ENCODE data around the gene PRKCA. TPM values are rescaled to one million over a fixed set of nuclear protein-coding genes. Genes with fewer than 3 reads are reported as not detected.

PRKCA gene
- total and polyA plus RNA-seq, 2 of the 13 experiments (the other 11 are each of a cell fraction or from before 2014, with no cell fraction given): 18.5 to 21.5 TPM

GRCh38 chr17:66451188-66452149, 149.1 kb downstream of the PRKCA start (continued):
- TF ChIP-seq TEF (CRISPR knock-in tag; IDR thresholded peaks at IDR 0.05): 0 out of 2 replicates have a peak, but pooled peaks have one; percentile 50
- peak; percentile 54; the same call in 1 of the 2 replicates for TF ChIP-seq ZBED4 (CRISPR knock-in tag; IDR thresholded peaks at IDR 0.05; ENCODE audit: borderline replicate concordance)
- no peak for TF ChIP-seq SP140L (CRISPR knock-in tag; IDR thresholded peaks at IDR 0.05; ENCODE audit: borderline replicate concordance)
- no peak for TF ChIP-seq PBX3 (CRISPR knock-in tag; IDR thresholded peaks at IDR 0.05; ENCODE audit: borderline replicate concordance)
- TF ChIP-seq ZNF138 (CRISPR knock-in tag; IDR thresholded peaks at IDR 0.05; ENCODE audit: low read depth): no peak
- TF ChIP-seq MEIS1 (CRISPR knock-in tag; IDR thresholded peaks at IDR 0.05; ENCODE audit: borderline replicate concordance): no peak
- no peak for TF ChIP-seq SAFB2 (CRISPR knock-in tag; IDR thresholded peaks at IDR 0.05; ENCODE audit: borderline replicate concordance, low read depth)
- TF ChIP-seq ZNF609 (CRISPR knock-in tag; IDR thresholded peaks at IDR 0.05; ENCODE audit: borderline replicate concordance): no peak
- TF ChIP-seq STAT6 (CRISPR knock-in tag; IDR thresholded peaks at IDR 0.05; ENCODE audit: borderline replicate concordance): no peak
- peak; percentile 80 for TF ChIP-seq SMC3 (IDR thresholded peaks at IDR 0.05; ENCODE audit: low read length)
- TF ChIP-seq ZBTB42 (CRISPR knock-in tag; IDR thresholded peaks at IDR 0.05): no peak

Data from HepG2 (cell line).